Brain microvascular endothelial cell (primary cell): ENCODE measurements around the gene WNK2.
"Not testable (repeated sequence)": the region's sequence is repeated elsewhere in the genome, so short reads cannot be mapped to it uniquely, and the experiment has no call there.

Experiments
- DNase-seq: peaks from one replicate; pipeline ENCODE4 v3.0.0-alpha.2; 2020
- H3K27ac ChIP-seq: fragments of 250-450 bp; sonication (Bioruptor Pico); 2 replicates; pipeline ENCODE4 v1.5.1; 2020; ENCODE audit warnings: mild to moderate bottlenecking, moderate library complexity
- H3K27me3 ChIP-seq: fragments of 250-450 bp; sonication (Bioruptor Pico); replicated peaks from 2 replicates; pipeline ENCODE4 v1.5.1; 2020; ENCODE audit warnings: mild to moderate bottlenecking
- H3K36me3 ChIP-seq: fragments of 250-450 bp; sonication (Bioruptor Pico); replicated peaks from 2 replicates; pipeline ENCODE4 v1.5.1; 2020; ENCODE audit warnings: mild to moderate bottlenecking
- H3K4me3 ChIP-seq: 2 replicates; pipeline ENCODE4 v1.5.1; 2011; ENCODE audit warnings: low read depth, mild to moderate bottlenecking, control low read depth, low read length, moderate library complexity
- CTCF ChIP-seq: IDR thresholded peaks from 2 replicates; pipeline ENCODE4 v1.5.1; 2011; ENCODE audit warnings: low read depth, mild to moderate bottlenecking, moderate library complexity, low read length, control low read depth, inconsistent platforms; ENCODE audit errors: missing control alignments
- in situ Hi-C: cut with HindIII; loops from 2 replicates; pipeline ENCODE4 v1.10.0; 2017; ENCODE audit warnings: low sequenced_read_pairs, low pct_ligation_motif_present

Gene WNK2

DNA sequence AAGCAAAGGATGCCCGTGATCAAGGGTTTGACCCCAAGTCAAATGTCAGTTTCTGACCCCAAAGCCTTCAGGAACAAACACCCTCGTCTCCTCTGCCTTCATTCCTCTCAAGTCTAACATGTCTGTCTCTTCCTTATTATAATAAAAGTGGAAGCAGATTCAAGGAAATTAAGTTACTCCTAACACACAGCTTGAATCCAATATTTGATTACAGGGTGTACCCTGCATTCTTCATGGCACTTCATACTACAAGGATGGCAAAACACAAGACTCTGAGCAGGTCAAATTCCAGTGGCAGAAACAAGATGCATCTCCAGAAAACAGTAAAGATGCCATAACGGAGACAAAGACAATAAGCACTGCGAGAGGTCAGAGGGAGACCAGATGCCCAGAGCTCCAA lies 148.4 kb downstream of the WNK2 start:
- no peak overlapping the region for H3K4me3 ChIP-seq
- H3K27me3 ChIP-seq = no peaks in the 10 kb centered on the region
- TF ChIP-seq CTCF = no peak
- no peaks in the 10 kb centered on the region for H3K36me3 ChIP-seq
- no peak overlapping the region for H3K27ac ChIP-seq
- in situ Hi-C loops = no loop called here
- DNase-seq = no peak

DNA sequence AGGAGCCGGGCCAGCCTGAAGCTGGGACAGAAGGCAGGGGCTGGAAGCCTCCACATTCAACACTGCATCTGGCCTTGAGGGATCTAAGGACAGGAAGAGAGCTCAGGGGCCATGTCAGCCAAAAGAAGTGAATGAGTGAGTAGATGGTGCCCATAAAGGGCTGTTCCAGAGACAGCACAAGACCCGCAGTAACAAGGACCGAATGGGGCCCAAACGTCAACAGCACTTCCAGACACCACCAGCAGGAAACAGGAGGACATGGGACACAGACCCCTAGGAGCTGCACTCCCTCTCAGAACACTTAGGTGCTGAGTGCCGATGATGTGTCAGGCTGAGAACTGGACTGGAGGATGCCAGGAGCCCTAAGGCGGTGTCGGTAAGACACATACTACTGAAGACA lies 152.8 kb downstream of the WNK2 start:
- no peak for TF ChIP-seq CTCF
- no peak overlapping the region for H3K4me3 ChIP-seq
- H3K27ac ChIP-seq = no peak overlapping the region
- no peak for DNase-seq
- no peaks in the 10 kb centered on the region for H3K27me3 ChIP-seq
- H3K36me3 ChIP-seq = no peaks in the 10 kb centered on the region
- in situ Hi-C loops = no loop called here

GRCh38 chr9:93338196-93338595 lies 154.3 kb downstream of the WNK2 start:
- H3K27ac ChIP-seq, H3K27me3 ChIP-seq, DNase-seq, H3K36me3 ChIP-seq, in situ Hi-C loops, H3K4me3 ChIP-seq: not testable (repeated sequence)

DNA sequence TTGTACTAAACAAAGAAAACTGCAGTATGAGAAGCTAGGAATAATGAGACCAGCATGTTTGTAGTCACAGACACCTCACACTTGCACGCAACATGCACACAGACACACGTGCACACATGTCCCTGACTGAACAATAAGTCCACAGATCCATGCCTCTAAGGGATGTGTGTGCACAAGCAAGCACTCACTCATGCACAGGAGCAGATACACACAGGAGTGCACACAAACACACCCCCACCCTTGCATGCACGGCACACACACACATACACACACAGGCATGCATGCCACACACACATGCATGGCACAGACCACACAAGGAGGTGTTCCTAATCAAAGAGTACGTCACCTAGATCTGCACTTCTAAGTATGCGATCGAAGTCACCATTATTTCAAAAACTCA lies 156.2 kb downstream of the WNK2 start:
- in situ Hi-C loops = no loop called here

GRCh38 chr9:93341820-93342219 lies 157.9 kb downstream of the WNK2 start:
- H3K36me3 ChIP-seq, DNase-seq, H3K27me3 ChIP-seq, H3K4me3 ChIP-seq, in situ Hi-C loops, H3K27ac ChIP-seq: not testable (repeated sequence)

More for the DNA sequence above, 156.2 kb downstream of the WNK2 start:
- Histone ChIP-seq H3K27me3 (no peaks in the 10 kb centered on the region), H3K27ac (no peak overlapping the region), H3K36me3 (no peaks in the 10 kb centered on the region), H3K4me3 (no peak overlapping the region)
- no peak for TF ChIP-seq CTCF
- no peak for DNase-seq

DNA sequence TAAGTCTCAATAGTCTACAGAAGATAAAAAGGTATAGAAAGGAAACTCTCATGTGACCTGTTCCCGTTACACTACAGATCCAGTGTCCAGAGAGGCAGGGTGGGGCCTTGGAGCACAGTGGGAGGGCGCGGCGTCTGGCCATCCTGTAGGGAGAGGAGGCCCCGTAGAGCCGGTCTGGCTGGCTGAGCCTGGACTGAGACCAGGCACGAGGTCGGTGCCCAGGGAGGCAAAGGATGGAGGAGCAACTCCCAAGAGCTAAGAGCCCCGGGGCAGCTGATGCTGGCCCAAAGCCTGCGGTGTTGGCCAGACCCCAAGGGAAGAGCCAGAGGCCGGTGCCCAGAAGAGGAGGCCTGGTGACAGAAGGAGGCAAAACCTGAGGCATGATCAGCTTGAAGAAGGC lies 158.5 kb downstream of the WNK2 start:
- DNase-seq, H3K27me3 ChIP-seq, H3K4me3 ChIP-seq, in situ Hi-C loops, H3K36me3 ChIP-seq, H3K27ac ChIP-seq: not testable (repeated sequence)

- no peaks in the 10 kb centered on the region for H3K36me3 ChIP-seq
- no peak for TF ChIP-seq CTCF
- no peak for DNase-seq
- no peak overlapping the region for H3K27ac ChIP-seq
- in situ Hi-C loops = no loop called here
- H3K27me3 ChIP-seq = peaks cover 10% of the 10 kb centered on the region
- no peak overlapping the region for H3K4me3 ChIP-seq
Measured at GRCh38 chr9:93343663-93344062, 159.7 kb downstream of the WNK2 start.
